ENCODE results near the gene PADI6.

The PADI6 gene

GRCh38 chr1:17358557-17358956 lies 13.4 kb upstream of the PADI6 start:
- no peak for DNase-seq

DNA sequence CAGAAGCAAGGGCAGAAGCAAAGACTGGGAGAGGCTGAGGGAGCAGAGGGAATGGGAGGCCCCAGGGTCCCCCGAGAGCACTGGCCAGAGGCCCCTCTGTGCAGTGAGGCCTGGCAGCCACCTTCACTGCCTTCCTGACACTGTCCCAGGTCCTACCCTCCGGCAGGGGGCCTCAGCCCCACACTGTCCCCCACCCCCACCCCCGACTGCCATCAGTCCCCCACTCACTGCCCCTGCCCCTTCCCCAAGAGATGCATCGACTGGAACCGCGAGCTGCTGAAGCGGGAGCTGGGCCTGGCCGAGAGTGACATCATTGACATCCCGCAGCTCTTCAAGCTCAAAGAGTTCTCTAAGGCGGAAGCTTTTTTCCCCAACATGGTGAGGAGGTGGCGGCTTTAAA lies 13.0 kb upstream of the PADI6 start:
- DNase-seq, result no peak

- DNase-seq, result no peak
Measured at GRCh38 chr1:17359808-17360207, 12.2 kb upstream of the PADI6 start.

- DNase-seq, result no peak
Measured at GRCh38 chr1:17360272-17360956, 11.6 kb upstream of the PADI6 start.

DNA sequence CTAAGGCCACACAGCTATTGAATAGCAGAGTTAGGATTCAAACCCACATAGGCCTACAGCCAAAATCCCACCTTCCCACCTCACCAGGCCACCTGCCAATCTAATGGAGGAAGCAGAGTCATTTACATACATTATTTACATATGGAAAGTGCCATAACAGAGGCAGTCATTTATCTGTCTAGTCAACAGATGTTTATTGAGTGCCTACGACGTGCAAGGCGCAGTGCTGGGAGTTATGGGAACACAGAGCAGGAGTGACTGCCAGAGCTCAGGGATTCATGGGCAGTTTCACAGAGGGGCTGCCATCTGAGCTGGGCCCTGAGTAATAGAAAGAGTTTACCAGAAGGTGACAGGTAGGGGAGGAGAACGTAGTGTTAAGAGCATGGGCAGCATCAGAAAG lies 10.3 kb upstream of the PADI6 start:
- DNase-seq, result no peak

DNA sequence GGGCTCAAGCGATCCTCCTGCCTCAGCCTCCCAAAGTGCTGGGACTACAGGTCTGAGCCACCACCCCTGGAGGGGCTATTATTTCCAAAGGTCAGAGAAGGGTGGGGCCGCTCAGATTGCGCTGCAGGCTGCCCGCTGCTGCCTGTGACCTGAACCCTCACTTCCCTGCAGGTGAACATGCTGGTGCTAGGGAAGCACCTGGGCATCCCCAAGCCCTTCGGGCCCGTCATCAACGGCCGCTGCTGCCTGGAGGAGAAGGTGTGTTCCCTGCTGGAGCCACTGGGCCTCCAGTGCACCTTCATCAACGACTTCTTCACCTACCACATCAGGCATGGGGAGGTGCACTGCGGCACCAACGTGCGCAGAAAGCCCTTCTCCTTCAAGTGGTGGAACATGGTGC lies 8.6 kb upstream of the PADI6 start:
- no peak for DNase-seq

DNA sequence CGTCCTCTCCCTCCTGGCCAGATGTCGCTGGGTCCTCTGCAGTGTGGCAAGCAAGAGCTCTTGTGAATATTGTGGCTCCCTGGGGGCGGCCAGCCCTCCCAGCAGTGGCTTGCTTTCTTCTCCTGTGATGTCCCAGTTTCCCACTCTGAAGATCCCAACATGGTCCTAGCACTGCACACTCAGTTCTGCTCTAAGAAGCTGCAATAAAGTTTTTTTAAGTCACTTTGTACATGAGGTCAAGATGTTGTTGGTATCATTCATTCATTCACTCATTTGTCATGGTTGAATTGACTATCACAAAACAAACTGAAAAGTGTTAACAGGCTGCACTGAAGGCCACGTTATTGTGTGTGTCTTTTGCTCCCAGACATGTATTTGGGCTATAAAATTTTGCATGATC lies 8.2 kb upstream of the PADI6 start:
- no peak for DNase-seq

DNA sequence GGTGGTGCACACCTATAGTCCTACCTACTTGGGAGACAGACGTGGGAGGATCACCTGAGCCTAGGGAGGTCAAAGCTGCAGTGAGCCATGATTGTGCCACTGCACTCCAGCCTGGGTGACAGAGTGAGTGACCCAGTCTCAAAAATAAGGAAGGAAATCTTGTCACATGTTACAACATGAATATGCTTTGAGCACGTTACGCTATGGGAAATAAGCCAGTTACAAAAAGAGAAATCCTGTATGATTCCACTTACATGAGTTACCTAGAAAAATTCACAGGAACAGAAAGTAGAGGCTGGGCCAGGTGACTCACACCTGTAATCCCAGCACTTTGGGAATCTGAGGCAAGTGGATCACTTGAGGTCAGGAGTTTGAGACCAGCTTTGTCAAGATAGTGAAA lies 6.7 kb upstream of the PADI6 start:
- DNase-seq, result no peak

- no peak for DNase-seq
Measured at GRCh38 chr1:17369466-17369865, 2.5 kb upstream of the PADI6 start.

GRCh38 chr1:17370618-17371017 lies 1.4 kb upstream of the PADI6 start:
- no peak for DNase-seq

DNA sequence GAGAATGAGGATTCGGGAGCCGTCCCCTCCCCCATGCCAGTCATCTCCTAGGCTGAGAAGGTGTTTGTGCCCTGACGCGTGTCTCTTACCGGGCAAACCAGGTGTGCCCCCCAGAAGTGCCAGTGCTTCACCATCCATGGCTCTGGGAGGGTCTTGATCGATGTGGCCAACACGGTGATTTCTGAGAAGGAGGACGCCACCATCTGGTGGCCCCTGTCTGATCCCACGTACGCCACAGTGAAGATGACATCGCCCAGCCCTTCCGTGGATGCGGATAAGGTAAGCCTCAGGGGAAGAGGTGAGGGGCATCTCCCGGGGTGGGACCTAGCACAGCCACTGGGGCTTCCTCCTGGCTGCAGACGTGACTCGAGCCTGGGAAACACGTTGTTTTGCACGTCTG lies 959 bp downstream of the PADI6 start:
- no peak for DNase-seq

DNA sequence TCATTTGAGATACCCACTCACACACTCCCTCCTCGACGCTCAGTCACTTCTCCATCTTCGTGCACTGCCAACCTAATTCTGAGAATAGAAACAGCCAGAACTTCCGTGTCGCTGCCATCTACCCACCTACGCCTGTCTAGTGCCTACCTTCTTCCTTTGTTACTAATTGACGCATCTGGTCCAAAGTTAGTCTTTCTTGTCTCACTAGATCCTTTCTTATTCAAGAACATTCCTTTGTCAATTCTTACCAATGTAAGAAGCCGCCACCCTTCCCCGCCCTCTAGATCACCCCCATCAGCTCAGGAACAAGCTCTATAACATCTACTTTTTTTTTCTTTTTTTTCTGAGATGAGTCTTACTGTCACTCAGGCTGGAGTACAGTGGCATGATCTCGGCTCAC lies 3.7 kb downstream of the PADI6 start:
- no peak for DNase-seq

DNA sequence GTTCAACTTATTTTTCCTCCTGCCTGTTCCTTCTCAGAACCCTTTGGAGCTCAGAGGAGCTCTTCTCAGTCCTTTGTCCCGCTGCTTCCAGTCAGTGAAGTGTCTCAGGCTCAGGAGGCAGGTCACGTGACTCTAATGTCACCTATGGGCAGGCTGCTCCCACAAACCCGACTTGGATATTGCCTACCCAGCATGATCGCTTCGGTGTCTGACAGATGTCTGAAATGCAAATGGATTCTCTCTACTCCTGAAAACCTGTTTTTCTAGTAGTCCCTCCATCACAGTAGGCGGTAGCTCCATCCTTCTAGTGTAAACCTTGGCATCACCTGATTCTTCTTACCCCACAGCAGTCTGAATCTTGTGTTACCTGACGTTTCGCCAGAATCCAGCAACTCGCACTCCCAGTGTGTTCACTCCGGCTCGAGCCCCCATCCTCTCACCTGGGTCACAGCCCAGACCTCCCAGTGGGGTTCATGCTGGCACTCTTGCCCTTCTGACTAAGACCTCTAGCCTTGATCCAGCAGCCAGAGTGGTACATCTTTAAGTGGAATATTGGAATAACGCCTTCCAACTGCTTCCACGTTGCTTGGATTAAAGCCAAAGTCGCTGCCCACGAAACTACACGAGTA lies 5.4 kb downstream of the PADI6 start:
- DNase-seq, result peak; percentile 81

DNA sequence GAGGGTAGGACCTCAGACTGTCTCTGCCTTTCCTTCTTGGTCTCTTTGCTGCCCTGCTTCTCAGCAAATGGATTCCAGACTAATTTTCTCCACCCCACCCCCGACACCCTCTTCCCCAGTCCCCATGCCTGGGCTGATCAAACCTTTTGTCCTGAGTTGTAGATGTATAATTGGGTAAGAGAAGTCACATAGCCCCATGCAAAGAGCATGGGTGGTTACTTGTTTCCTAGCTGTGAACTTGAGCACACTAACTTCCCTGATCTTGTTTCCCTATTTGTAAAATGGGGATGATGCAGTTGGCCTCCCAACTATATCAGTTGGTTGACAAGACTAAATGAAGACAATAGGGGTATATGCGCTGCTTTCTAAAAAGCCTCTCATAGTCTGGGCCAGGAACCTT lies 9.2 kb downstream of the PADI6 start:
- no peak for DNase-seq

- no peak for DNase-seq
Measured at GRCh38 chr1:17392199-17392740, 20.3 kb downstream of the PADI6 start.

- DNase-seq, result no peak
Measured at GRCh38 chr1:17393230-17393629, 21.2 kb downstream of the PADI6 start.

- DNase-seq, result no peak
Measured at GRCh38 chr1:17397910-17398695, 26.1 kb downstream of the PADI6 start.

- no peak for DNase-seq
Measured at GRCh38 chr1:17400725-17401341, 28.8 kb downstream of the PADI6 start.

GRCh38 chr1:17401841-17402240 lies 29.8 kb downstream of the PADI6 start:
- DNase-seq, result no peak

DNA sequence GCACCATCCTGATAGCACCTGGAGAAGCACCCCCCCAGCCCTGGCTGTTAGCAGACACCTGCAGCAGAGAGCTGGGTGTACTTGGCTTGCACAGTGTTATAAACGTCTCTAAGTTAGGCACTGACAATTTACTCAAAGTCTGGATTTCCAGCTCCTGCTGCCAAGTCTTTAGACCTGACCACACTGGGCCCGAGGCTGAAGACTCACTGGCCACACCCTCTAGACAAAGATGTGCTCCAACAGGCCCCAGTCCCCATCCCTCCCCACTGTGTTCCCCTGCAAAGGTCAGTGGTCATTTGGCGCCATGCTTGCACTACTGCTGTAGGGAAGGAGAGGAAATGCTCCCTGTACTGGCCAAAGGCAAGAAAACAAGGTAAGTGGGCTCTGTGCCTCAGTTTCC lies 31.1 kb downstream of the PADI6 start:
- DNase-seq, result no peak

- no peak for DNase-seq
Measured at GRCh38 chr1:17404034-17404684, 32.2 kb downstream of the PADI6 start.

DNA sequence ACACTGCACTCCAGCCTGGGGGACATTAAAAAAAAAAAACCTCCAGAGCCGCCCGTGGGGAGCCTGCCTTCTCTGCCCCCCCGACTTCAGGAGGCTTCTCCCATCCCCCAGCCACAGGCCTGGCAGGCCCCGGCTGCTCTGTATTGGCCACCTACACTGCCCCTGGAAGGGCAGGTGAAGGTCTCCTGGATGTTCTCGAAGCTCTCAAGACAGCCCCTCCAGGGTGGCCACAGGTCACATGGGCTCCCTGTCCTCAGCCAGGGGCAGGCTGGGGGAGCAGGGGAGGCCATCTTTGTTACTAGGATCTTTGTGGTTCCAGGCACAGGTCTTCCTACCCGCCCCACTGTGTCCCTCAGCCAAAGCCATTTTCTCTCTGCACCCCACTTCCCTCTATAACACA lies 32.8 kb downstream of the PADI6 start:
- DNase-seq, result no peak
